IMR-90 (cell line): ENCODE results near the gene PRTG. TPM values are rescaled to one million over a fixed set of nuclear protein-coding genes. Genes with fewer than 3 reads are reported as not detected.

Experiments used
- ATAC-seq: fragments of 200-7000 bp; cut with Tn5 transposase; 2 replicates; pipeline ENCODE4 v1.9.1; 2020; ENCODE audit warnings: low read depth, mild to moderate bottlenecking, moderate library complexity
- BruUV-seq: library from RNA; stranded (reverse); fragments of 400-500 nt; replicated peaks from 2 replicates; lab custom pipeline; 2021; lab: Mats Ljungman, UMichigan
- CTCF ChIA-PET: fragments of 300-600 bp; formaldehyde crosslinking; extraction: SDS; loops from one replicate; lab custom pipeline; 2021; ENCODE audit warnings: antibody characterized with exemption; lab: Yijun Ruan, JAX
- POLR2A ChIA-PET: fragments of 300-600 bp; sonication (Branson Sonifier 250); formaldehyde crosslinking; loops from one replicate; lab custom pipeline; 2022; ENCODE audit warnings: antibody characterized with exemption; ENCODE audit not compliant: unreplicated experiment; lab: Charles Lee
- DNase-seq: peaks from one replicate; pipeline ENCODE4 v3.0.0; 2013
- H2AFZ ChIP-seq: replicated peaks from 2 replicates; pipeline ENCODE3; 2013; ENCODE audit warnings: low read length, mild to moderate bottlenecking; ENCODE audit not compliant: poor library complexity
- H2AK5ac ChIP-seq: 2 replicates; pipeline ENCODE4 v1.6.1; 2013; ENCODE audit warnings: low read depth, low read length, inconsistent platforms
- H2AK9ac ChIP-seq: replicated peaks from 2 replicates; pipeline ENCODE3; 2013; ENCODE audit warnings: mild to moderate bottlenecking, low read depth, low read length, moderate library complexity; ENCODE audit not compliant: poor library complexity
- H2BK120ac ChIP-seq: 2 replicates; pipeline ENCODE4 v1.6.1; 2013; ENCODE audit warnings: low read depth, low read length, inconsistent platforms
- H2BK15ac ChIP-seq: 3 replicates; pipeline ENCODE4 v1.6.1; 2013; ENCODE audit warnings: low read depth, low read length, inconsistent platforms
- H2BK20ac ChIP-seq: 2 replicates; pipeline ENCODE4 v1.6.1; 2013; ENCODE audit warnings: low read depth, mild to moderate bottlenecking, inconsistent platforms, low read length, moderate library complexity
- H2BK5ac ChIP-seq: 2 replicates; pipeline ENCODE4 v1.6.1; 2013; ENCODE audit warnings: mild to moderate bottlenecking, low read depth, low read length, inconsistent platforms; ENCODE audit not compliant: poor library complexity, severe bottlenecking
- H3K14ac ChIP-seq: replicated peaks from 2 replicates; pipeline ENCODE4 v1.6.1; 2013; ENCODE audit warnings: low read depth, low read length, inconsistent platforms
- H3K18ac ChIP-seq: 2 replicates; pipeline ENCODE4 v1.6.1; 2013; ENCODE audit warnings: low read depth, low read length, control low read depth
- H3K23ac ChIP-seq: 2 replicates; pipeline ENCODE4 v1.6.1; 2013; ENCODE audit warnings: low read depth, low read length, inconsistent platforms
- H3K27ac ChIP-seq: 2 replicates; pipeline ENCODE4 v1.5.1; 2013; ENCODE audit warnings: mild to moderate bottlenecking, control low read depth, low read length; ENCODE audit not compliant: insufficient read depth
- H3K27me3 ChIP-seq: 2 replicates; pipeline ENCODE4 v1.6.1; 2013; ENCODE audit warnings: low read length; ENCODE audit not compliant: control insufficient read depth, insufficient read depth
- H3K36me3 ChIP-seq: 2 replicates; pipeline ENCODE4 v1.6.1; 2013; ENCODE audit warnings: low read length, mixed read lengths; ENCODE audit not compliant: control insufficient read depth, insufficient read depth
- H3K4ac ChIP-seq: 2 replicates; pipeline ENCODE4 v1.6.1; 2013; ENCODE audit warnings: low read depth, low read length, inconsistent platforms
- H3K4me1 ChIP-seq: 2 replicates; pipeline ENCODE4 v1.6.1; 2013; ENCODE audit warnings: low read length, mixed read lengths; ENCODE audit not compliant: control insufficient read depth, insufficient read depth
- H3K4me2 ChIP-seq: 2 replicates; pipeline ENCODE4 v1.6.1; 2013; ENCODE audit warnings: low read depth, mild to moderate bottlenecking, control low read depth, low read length, moderate library complexity
- H3K4me3 ChIP-seq: 2 replicates; pipeline ENCODE4 v1.5.1; 2013; ENCODE audit warnings: low read depth, mild to moderate bottlenecking, control low read depth, low read length, moderate library complexity; ENCODE audit not compliant: insufficient read depth
- H3K56ac ChIP-seq: 2 replicates; pipeline ENCODE4 v1.6.1; 2013; ENCODE audit warnings: low read length, inconsistent platforms; ENCODE audit not compliant: insufficient read depth; ENCODE audit errors: extremely low read depth
- H3K79me1 ChIP-seq, 2 experiments: 2 replicates each; pipeline ENCODE4 v1.6.1; 2013; ENCODE audit warnings: low read length in 2 of 2, inconsistent platforms in 1 of 2, low read depth in 1 of 2
- H3K9ac ChIP-seq: 2 replicates; pipeline ENCODE4 v1.6.1; 2013; ENCODE audit warnings: low read depth, low read length, control low read depth
- H3K9me1 ChIP-seq: 2 replicates; pipeline ENCODE4 v1.6.1; 2013; ENCODE audit warnings: low read length, inconsistent platforms; ENCODE audit not compliant: insufficient read depth
- H3K9me3 ChIP-seq: 2 replicates; pipeline ENCODE4 v1.6.1; 2013; ENCODE audit warnings: low read length; ENCODE audit not compliant: control insufficient read depth, insufficient read depth
- H4K20me1 ChIP-seq: 2 replicates; pipeline ENCODE4 v1.6.1; 2013; ENCODE audit warnings: low read length, inconsistent platforms; ENCODE audit not compliant: insufficient read depth
- H4K5ac ChIP-seq: 2 replicates; pipeline ENCODE4 v1.6.1; 2013; ENCODE audit warnings: mild to moderate bottlenecking, low read depth, low read length, control low read depth
- H4K8ac ChIP-seq, 2 experiments: 2 replicates each; pipeline ENCODE4 v1.6.1; 2013; ENCODE audit warnings: low read depth in 2 of 2, low read length in 2 of 2, control low read depth in 1 of 2, inconsistent platforms in 1 of 2
- H4K91ac ChIP-seq: 2 replicates; pipeline ENCODE4 v1.6.1; 2013; ENCODE audit warnings: low read depth, low read length, inconsistent platforms; ENCODE audit not compliant: insufficient read depth
- CHD1 ChIP-seq: IDR thresholded peaks from 2 replicates; pipeline ENCODE4 v1.6.1; 2012; ENCODE audit warnings: low read depth, low read length, improper control_type of control experiment
- ELK1 ChIP-seq: fragments of 150-350 bp; IDR thresholded peaks from 2 replicates; pipeline ENCODE4 v1.6.1; 2016; ENCODE audit warnings: low read depth, mild to moderate bottlenecking, low read length, moderate library complexity, borderline replicate concordance
- FOS ChIP-seq: fragments of 150-350 bp; IDR thresholded peaks from 2 replicates; pipeline ENCODE4 v1.6.1; 2016; ENCODE audit warnings: low read depth, low read length
- MAZ ChIP-seq: IDR thresholded peaks from 2 replicates; pipeline ENCODE4 v1.6.1; 2012; ENCODE audit warnings: low read depth, mild to moderate bottlenecking, low read length, improper control_type of control experiment, moderate library complexity, borderline replicate concordance
- POLR2A ChIP-seq: IDR thresholded peaks from 2 replicates; pipeline ENCODE4 v1.6.1; 2012; ENCODE audit warnings: mild to moderate bottlenecking, low read depth, low read length
- RCOR1 ChIP-seq: IDR thresholded peaks from 2 replicates; pipeline ENCODE4 v1.6.1; 2012; ENCODE audit warnings: mild to moderate bottlenecking, low read length, improper control_type of control experiment; ENCODE audit not compliant: insufficient replicate concordance
- USF2 ChIP-seq: fragments of 150-350 bp; IDR thresholded peaks from 2 replicates; pipeline ENCODE4 v1.6.1; 2017; ENCODE audit warnings: mild to moderate bottlenecking, antibody characterized with exemption, low read length, low read depth
- WGBS, 2 experiments: methylation state at CpG; one replicate each; pipeline versions ENCODE4 v1.1.5 to v1.1.7; 2013; ENCODE audit warnings: missing lambda C conversion rate in 2 of 2; ENCODE audit not compliant: insufficient read length in 1 of 2; ENCODE audit errors: extremely low coverage in 2 of 2; 5-methylcytosine and 5-hydroxymethylcytosine counted together
- dilution Hi-C: fragments of 300-500 bp; cut with HindIII; formaldehyde crosslinking; loops from one replicate; pipeline ENCODE4 v1.14.3; 2018; ENCODE audit warnings: low sequenced_read_pairs; ENCODE audit not compliant: unreplicated experiment
- in situ Hi-C: fragments of 300-500 bp; cut with MboI; formaldehyde crosslinking; loops from 3 replicates; pipeline ENCODE4 v1.14.3; 2019; ENCODE audit warnings: low sequenced_read_pairs, inconsistent platforms, mixed read lengths
- intact Hi-C: fragments of 100-400 bp; cut with micrococcal nuclease; formaldehyde crosslinking; loops from 2 replicates; pipeline ENCODE4 v1.10.0; 2022
- polyA plus RNA-seq, 3 experiments: library from polyadenylated mRNA; depleted of rRNA; stranded (reverse); fragments of >200 nt; gene quantifications; 2 replicates each; pipeline ENCODE4 v1.2.3, GENCODE V29; 2012; ENCODE audit warnings: low replicate concordance in 1 of 3
- total RNA-seq: library from RNA; depleted of rRNA; stranded (reverse); fragments of >200 nt; gene quantifications from 2 replicates; pipeline ENCODE4 v1.2.3, GENCODE V29; 2012

The PRTG gene
- total and polyA plus RNA-seq, 2 of the 4 experiments (the other 2 are of a cell fraction): 0.99 to 1.4 TPM

GRCh38 chr15:55633731-55634130 is 109.2 kb downstream of the PRTG start:
- POLR2A ChIA-PET: interaction anchor here (0.5 kb wide), 1 partner anchor 11 kb away, joined by 8 read pairs; no protein-coding TSS in a partner anchor
- Histone ChIP-seq H2BK15ac (no peak overlapping the region), H3K14ac (no peak overlapping the region), H2BK5ac (no peak overlapping the region), H2BK20ac (no peak overlapping the region), H3K9me1 (no peaks in the 10 kb centered on the region), H3K4me1 (no peaks in the 10 kb centered on the region), H3K36me3 (no peaks in the 10 kb centered on the region), H4K20me1 (no peaks in the 10 kb centered on the region), H2BK120ac (no peak overlapping the region), H3K9me3 (no peaks in the 10 kb centered on the region), H2AFZ (no peak overlapping the region), H3K4ac (no peak overlapping the region), H3K27me3 (no peaks in the 10 kb centered on the region), H4K8ac (no peak overlapping the region), H3K79me1 (no peaks in the 10 kb centered on the region), H3K56ac (no peak overlapping the region), H2AK9ac (no peak overlapping the region), H3K27ac (no peak overlapping the region), H3K4me3 (no peak overlapping the region), H3K18ac (no peak overlapping the region), H3K9ac (no peak overlapping the region), H3K4me2 (no peak overlapping the region), H3K23ac (no peak overlapping the region), H4K91ac (no peak overlapping the region), H4K5ac (no peak overlapping the region), H2AK5ac (no peak overlapping the region)
- in situ Hi-C loops: no loop called here
- TF ChIP-seq USF2: no peak
- TF ChIP-seq FOS: no peak
- TF ChIP-seq MAZ: no peak
- no peak for TF ChIP-seq RCOR1
- TF ChIP-seq ELK1: no peak
- no peak for TF ChIP-seq POLR2A
- no peak for TF ChIP-seq CHD1
- no CpG with 5 or more reads among the region's 1 CpG for WGBS, 2 experiments
- CTCF ChIA-PET: interaction anchor here (0.6 to 1.1 kb wide), 3 partner anchors 8 to 52 kb away, joined by 3 read pairs; no protein-coding TSS in a partner anchor
- BruUV-seq: no TSS peak
- intact Hi-C loops: no loop called here
- DNase-seq (peak; percentile 5), ATAC-seq (no peak)
- dilution Hi-C loops: no loop called here
